ENCODE measurements around the gene PROS1. TPM values are rescaled to one million over a fixed set of nuclear protein-coding genes. Genes with fewer than 3 reads are reported as not detected.

PROS1 gene
- total and polyA plus RNA-seq, 2 experiments from 2014 or later: 58.7 to 115 TPM

DNA sequence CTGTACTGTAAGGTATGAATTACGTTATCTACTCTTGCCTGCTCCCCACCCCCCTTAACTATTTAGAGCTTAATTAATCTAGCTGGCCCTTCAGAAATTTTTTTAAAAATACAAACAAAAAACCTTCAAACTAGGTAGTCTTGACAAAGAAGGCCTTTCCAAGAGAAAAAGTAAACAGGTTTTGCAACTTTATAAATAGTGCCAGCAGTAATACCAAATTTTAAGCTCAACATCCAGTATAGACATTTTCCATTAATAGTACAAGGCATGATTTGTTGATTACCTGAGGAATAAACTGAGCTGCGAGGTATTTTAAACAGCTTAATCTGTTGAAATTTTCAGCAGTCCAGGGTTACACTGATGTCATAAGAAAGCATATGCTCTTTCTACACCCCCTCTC is 34.6 kb upstream of the PROS1 start:
- Histone ChIP-seq H3K36me3 (replicated peaks; ENCODE audit: insufficient read depth, low read depth) (no peaks in the 10 kb centered on the region), H2AFZ (no peak overlapping the region), H3K27me3 (no peaks in the 10 kb centered on the region), H3K27ac (no peak overlapping the region), H3K4me1 (ENCODE audit: insufficient read depth) (no peaks in the 10 kb centered on the region), H3K9me2 (replicated peaks; ENCODE audit: insufficient read depth) (no peaks in the 10 kb centered on the region), H4K20me1 (ENCODE audit: insufficient read depth, poor library complexity, severe bottlenecking) (no peaks in the 10 kb centered on the region), H3K9me3 (ENCODE audit: low read depth) (no peaks in the 10 kb centered on the region), H3K79me2 (no peaks in the 10 kb centered on the region), H3K4me2 (no peak overlapping the region), H3K4me3 (no peak overlapping the region)
- TF ChIP-seq EZH2phosphoT487 (IDR thresholded peaks at IDR 0.05; ENCODE audit: low read depth, severe bottlenecking, unreplicated experiment) (no peak), EZH2 (IDR thresholded peaks at IDR 0.05; ENCODE audit: borderline replicate concordance) (no peak), CTCF (IDR thresholded peaks at IDR 0.05; ENCODE audit: poor library complexity) (no peak)
- DNase-seq (ENCODE audit: low spot score): no peak
- WGBS (ENCODE audit: low lambda C conversion rate, missing lambda C conversion rate): 92% methylated on average over 2 of the region's 2 CpGs

- Histone ChIP-seq H3K9me2 (replicated peaks; ENCODE audit: insufficient read depth) (no peaks in the 10 kb centered on the region), H3K4me1 (ENCODE audit: insufficient read depth) (no peaks in the 10 kb centered on the region), H2AFZ (peak overlapping the region; percentile 53), H3K79me2 (no peaks in the 10 kb centered on the region), H3K27ac (no peak overlapping the region), H3K4me2 (peak overlapping the region; percentile 72), H3K4me3 (no peak overlapping the region), H3K27me3 (no peaks in the 10 kb centered on the region), H3K36me3 (replicated peaks; ENCODE audit: insufficient read depth, low read depth) (no peaks in the 10 kb centered on the region), H4K20me1 (ENCODE audit: insufficient read depth, poor library complexity, severe bottlenecking) (no peaks in the 10 kb centered on the region), H3K9me3 (ENCODE audit: low read depth) (no peaks in the 10 kb centered on the region)
- DNase-seq (ENCODE audit: low spot score): peak; percentile 63
- TF ChIP-seq EZH2phosphoT487 (IDR thresholded peaks at IDR 0.05; ENCODE audit: low read depth, severe bottlenecking, unreplicated experiment): no peak
- TF ChIP-seq CTCF (IDR thresholded peaks at IDR 0.05; ENCODE audit: poor library complexity): peak; percentile 87
- WGBS (ENCODE audit: low lambda C conversion rate, missing lambda C conversion rate): 9% methylated on average over 4 of the region's 4 CpGs
Observed at GRCh38 chr3:94004301-94004910, 30.7 kb upstream of the PROS1 start.

- Histone ChIP-seq H3K4me3 (no peak overlapping the region), H3K4me2 (no peak overlapping the region), H3K9me2 (replicated peaks; ENCODE audit: insufficient read depth) (no peaks in the 10 kb centered on the region), H2AFZ (no peak overlapping the region), H3K9me3 (ENCODE audit: low read depth) (no peaks in the 10 kb centered on the region), H3K27ac (no peak overlapping the region), H3K36me3 (replicated peaks; ENCODE audit: insufficient read depth, low read depth) (no peaks in the 10 kb centered on the region), H4K20me1 (ENCODE audit: insufficient read depth, poor library complexity, severe bottlenecking) (no peaks in the 10 kb centered on the region), H3K4me1 (ENCODE audit: insufficient read depth) (no peaks in the 10 kb centered on the region), H3K27me3 (no peaks in the 10 kb centered on the region), H3K79me2 (no peaks in the 10 kb centered on the region)
- no peak for TF ChIP-seq CTCF (IDR thresholded peaks at IDR 0.05; ENCODE audit: poor library complexity)
- TF ChIP-seq EZH2 (IDR thresholded peaks at IDR 0.05; ENCODE audit: borderline replicate concordance): no peak
- TF ChIP-seq EZH2phosphoT487 (IDR thresholded peaks at IDR 0.05; ENCODE audit: low read depth, severe bottlenecking, unreplicated experiment): no peak
- 88% methylated on average over 3 of the region's 3 CpGs for WGBS (ENCODE audit: low lambda C conversion rate, missing lambda C conversion rate)
- no peak for DNase-seq (ENCODE audit: low spot score)
Observed at GRCh38 chr3:94001827-94002495, 28.3 kb upstream of the PROS1 start.

Measured in hepatocyte (in vitro differentiated cells).